ENCODE data around the gene LSS. TPM values are rescaled to one million over a fixed set of nuclear protein-coding genes. Genes with fewer than 3 reads are reported as not detected.

Gene LSS
- total and polyA plus RNA-seq, 5 donors from 2014 or later = 8.8 to 51.6 (median 13.3) TPM

DNA sequence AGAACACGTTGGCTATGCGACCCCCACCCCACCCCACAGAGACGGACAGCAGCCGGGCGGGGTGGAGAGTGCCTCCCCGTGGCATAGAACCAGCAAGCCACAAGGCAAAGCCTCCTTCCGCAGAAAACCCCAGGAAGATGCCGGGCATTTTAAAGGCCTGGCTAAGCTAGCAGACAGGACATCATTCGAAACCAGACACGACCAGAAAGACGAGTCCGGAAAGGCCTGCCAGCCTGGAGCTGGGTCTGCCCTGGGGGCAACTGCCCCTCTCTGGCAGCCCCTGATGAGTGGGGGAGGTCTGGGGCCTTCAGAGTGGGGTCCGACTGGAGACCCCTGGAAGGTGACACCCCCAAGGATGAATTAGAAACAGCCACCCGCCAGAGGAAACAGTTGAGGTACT lies 81.7 kb downstream of the LSS start:
- peaks cover 0 to 11% (median 6%) of the 10 kb centered on the region in 4 donors for H3K4me1 Mint-ChIP-seq
- no peak overlapping the region for H3K27ac Mint-ChIP-seq
- H3K36me3 Mint-ChIP-seq = no peaks in the 10 kb centered on the region
- no peak overlapping the region for H3K4me3 Mint-ChIP-seq
- no peaks in the 10 kb centered on the region for H3K9me3 Mint-ChIP-seq
- DNase-seq (no peak), ATAC-seq (ENCODE audit: low read depth in 2 of 2) (no peak)
- H3K27me3 Mint-ChIP-seq = no peaks in the 10 kb centered on the region
- no peaks in the 10 kb centered on the region for H3K9me3 ChIP-seq (ENCODE audit: control insufficient read depth in 2 of 2, low read length in 2 of 2)
- peaks cover 7% of the 10 kb centered on the region for H3K4me1 ChIP-seq (ENCODE audit: control insufficient read depth, insufficient read depth, low read length, poor library complexity, severe bottlenecking)
- H3K36me3 ChIP-seq (ENCODE audit: control insufficient read depth, insufficient read depth, low read length) = no peaks in the 10 kb centered on the region
- H3K4me3 ChIP-seq (ENCODE audit: low read depth, low read length) = no peak overlapping the region
- no peaks in the 10 kb centered on the region for H3K27me3 ChIP-seq (ENCODE audit: control insufficient read depth, insufficient read depth, low read length)
- no peak overlapping the region for H3K27ac ChIP-seq (ENCODE audit: insufficient read depth, low read length, poor library complexity, severe bottlenecking)

DNA sequence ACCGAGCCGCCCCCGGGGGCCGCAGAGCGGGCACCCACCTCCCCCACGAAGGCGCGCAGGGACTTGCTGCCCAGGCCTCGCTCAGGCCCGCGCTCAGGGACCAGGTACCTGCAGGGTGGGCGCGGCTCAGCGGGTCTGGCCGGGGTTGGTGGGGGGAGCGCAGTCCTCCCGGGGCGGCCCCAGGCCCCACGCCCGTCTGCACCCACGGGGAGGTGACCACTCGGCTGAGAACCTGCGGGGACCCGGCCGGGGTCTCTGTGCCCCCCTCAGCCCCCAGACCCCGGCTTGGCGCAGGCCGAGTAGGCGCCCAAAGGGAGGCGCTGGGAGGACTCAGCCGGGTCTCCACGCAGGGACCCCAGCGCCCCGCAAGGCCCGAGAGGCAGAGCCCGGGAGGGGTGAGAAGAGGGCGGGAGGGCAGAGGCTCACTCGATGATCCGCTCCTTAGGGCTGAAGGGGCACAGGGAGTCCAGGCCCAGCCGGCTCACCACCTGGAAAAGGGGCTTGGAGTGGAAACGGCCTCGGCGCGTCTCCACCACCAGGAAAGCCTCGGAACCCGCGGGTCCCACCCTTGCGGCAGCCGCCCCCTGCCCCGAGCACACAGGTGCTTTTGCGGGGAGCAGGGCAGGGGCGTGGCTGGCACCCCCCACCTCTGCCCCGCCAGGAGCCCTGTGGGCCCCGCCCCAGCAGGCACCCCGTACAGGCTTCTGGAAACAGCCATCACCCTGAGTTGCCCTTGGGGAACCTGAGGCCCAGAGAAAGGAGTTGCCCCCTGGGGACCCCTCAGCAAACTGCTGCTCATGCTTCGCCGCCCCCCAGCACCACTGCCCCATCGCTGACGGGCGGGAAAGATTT lies 82.5 kb downstream of the LSS start:
- H3K9me3 Mint-ChIP-seq = no peaks in the 10 kb centered on the region
- peaks cover 0 to 11% (median 6%) of the 10 kb centered on the region in 4 donors for H3K4me1 Mint-ChIP-seq
- Histone ChIP-seq H3K27ac (ENCODE audit: insufficient read depth, low read length, poor library complexity, severe bottlenecking) (no peak overlapping the region), H3K9me3 (ENCODE audit: control insufficient read depth in 2 of 2, low read length in 2 of 2) (no peaks in the 10 kb centered on the region), H3K36me3 (ENCODE audit: control insufficient read depth, insufficient read depth, low read length) (no peaks in the 10 kb centered on the region), H3K4me3 (ENCODE audit: low read depth, low read length) (no peak overlapping the region), H3K4me1 (ENCODE audit: control insufficient read depth, insufficient read depth, low read length, poor library complexity, severe bottlenecking) (peaks cover 7% of the 10 kb centered on the region), H3K27me3 (ENCODE audit: control insufficient read depth, insufficient read depth, low read length) (no peaks in the 10 kb centered on the region)
- peak overlapping the region in 1 of 3 donors; percentile 48 for H3K27ac Mint-ChIP-seq
- H3K36me3 Mint-ChIP-seq = no peaks in the 10 kb centered on the region
- ATAC-seq (ENCODE audit: low read depth in 2 of 2) (no peak), DNase-seq (no peak)
- H3K4me3 Mint-ChIP-seq = no peak overlapping the region
- no peaks in the 10 kb centered on the region for H3K27me3 Mint-ChIP-seq

DNA sequence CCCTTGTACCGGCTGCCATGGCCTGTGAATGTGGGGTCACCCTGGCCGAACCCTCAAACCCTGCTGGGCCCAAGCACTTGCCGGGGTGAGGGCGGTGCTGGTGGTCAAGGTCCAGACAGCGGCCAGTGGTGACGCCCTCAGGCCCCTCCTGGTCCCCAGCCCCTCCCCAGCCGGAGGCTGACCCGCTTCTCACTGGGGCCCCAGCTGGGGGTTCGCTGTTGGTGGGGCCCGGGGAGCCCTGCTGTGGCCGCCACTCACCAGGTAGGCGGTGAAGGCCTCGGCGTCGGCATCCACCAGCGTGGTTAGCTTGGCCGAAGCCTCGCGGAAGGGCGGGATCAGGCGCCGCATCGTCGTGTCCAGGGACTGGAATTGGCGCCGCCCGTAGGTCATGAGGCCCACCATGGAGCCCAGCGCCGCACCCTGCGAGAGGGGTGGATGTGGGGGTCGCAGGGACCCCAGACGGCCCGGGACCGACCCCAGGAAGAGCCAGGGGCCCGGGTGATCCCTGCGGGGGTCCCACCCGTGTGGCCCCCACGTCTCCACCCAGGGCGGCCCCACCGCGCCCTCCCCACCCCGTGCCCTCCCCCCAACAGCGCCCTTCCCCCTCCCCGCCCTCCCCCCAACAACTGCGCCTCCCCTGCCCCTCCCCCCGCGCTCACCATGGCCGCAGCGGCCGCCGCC lies 83.3 kb downstream of the LSS start:
- H3K9me3 ChIP-seq (ENCODE audit: control insufficient read depth in 2 of 2, low read length in 2 of 2) = no peaks in the 10 kb centered on the region
- H3K36me3 ChIP-seq (ENCODE audit: control insufficient read depth, insufficient read depth, low read length) = no peaks in the 10 kb centered on the region
- H3K27ac Mint-ChIP-seq = peak overlapping the region in 1 of 3 donors; percentile 49
- H3K4me3 Mint-ChIP-seq = peak overlapping the region in 2 of 4 donors; percentile 58 to 70
- H3K9me3 Mint-ChIP-seq = no peaks in the 10 kb centered on the region
- H3K4me3 ChIP-seq (ENCODE audit: low read depth, low read length) = no peak overlapping the region
- H3K4me1 Mint-ChIP-seq = peaks cover 0 to 11% (median 6%) of the 10 kb centered on the region in 4 donors
- ATAC-seq (ENCODE audit: low read depth in 2 of 2) = no peak
- no peak overlapping the region for H3K27ac ChIP-seq (ENCODE audit: insufficient read depth, low read length, poor library complexity, severe bottlenecking)
- H3K27me3 ChIP-seq (ENCODE audit: control insufficient read depth, insufficient read depth, low read length) = no peaks in the 10 kb centered on the region
- H3K27me3 Mint-ChIP-seq = no peaks in the 10 kb centered on the region
- no peaks in the 10 kb centered on the region for H3K36me3 Mint-ChIP-seq
- peaks cover 7% of the 10 kb centered on the region for H3K4me1 ChIP-seq (ENCODE audit: control insufficient read depth, insufficient read depth, low read length, poor library complexity, severe bottlenecking)
- no peak for DNase-seq

DNA sequence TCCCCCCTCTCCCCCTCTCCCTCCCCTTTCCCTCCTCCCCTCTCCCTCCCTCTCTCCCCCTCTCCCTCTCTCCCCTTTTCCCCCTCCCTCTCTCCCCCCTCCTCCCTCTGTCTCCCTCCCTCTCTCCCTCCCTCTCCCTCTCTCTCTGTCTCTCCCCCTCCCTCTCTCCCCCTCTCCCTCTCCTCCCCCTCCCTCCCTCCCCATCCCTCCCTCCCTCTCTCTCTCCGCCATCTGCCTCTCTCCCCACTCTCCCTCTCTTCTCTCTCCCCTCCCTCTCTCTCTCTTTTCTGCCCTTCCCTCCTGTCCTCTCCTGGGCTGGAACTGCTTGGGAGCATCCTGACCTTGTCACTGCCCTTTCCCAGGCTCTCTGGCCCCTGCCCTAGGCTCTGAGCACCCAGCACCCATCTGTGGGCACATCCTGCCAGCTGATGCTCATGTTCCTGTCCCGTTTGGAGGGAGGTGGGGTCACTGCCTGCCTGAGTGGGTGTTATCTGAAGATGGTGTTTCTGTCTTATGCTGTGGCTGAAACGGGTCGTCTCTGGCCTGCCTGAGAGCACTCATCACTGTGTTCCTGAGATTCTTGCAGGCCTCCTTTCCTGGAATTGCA lies 84.0 kb downstream of the LSS start:
- no peak overlapping the region for H3K4me3 ChIP-seq (ENCODE audit: low read depth, low read length)
- Mint-ChIP-seq H3K36me3 (no peaks in the 10 kb centered on the region), H3K4me1 (peaks cover 0 to 11% (median 6%) of the 10 kb centered on the region in 4 donors), H3K9me3 (no peaks in the 10 kb centered on the region), H3K4me3 (peak overlapping the region in 1 of 4 donors; percentile 70), H3K27ac (peak overlapping the region in 1 of 3 donors; percentile 49), H3K27me3 (no peaks in the 10 kb centered on the region)
- H3K27me3 ChIP-seq (ENCODE audit: control insufficient read depth, insufficient read depth, low read length) = no peaks in the 10 kb centered on the region
- H3K4me1 ChIP-seq (ENCODE audit: control insufficient read depth, insufficient read depth, low read length, poor library complexity, severe bottlenecking) = peaks cover 7% of the 10 kb centered on the region
- DNase-seq (peak in 1 of 3 donors; percentile 20), ATAC-seq (ENCODE audit: low read depth in 2 of 2) (no peak)
- H3K27ac ChIP-seq (ENCODE audit: insufficient read depth, low read length, poor library complexity, severe bottlenecking) = peak overlapping the region; percentile 76
- no peaks in the 10 kb centered on the region for H3K9me3 ChIP-seq (ENCODE audit: control insufficient read depth in 2 of 2, low read length in 2 of 2)
- no peaks in the 10 kb centered on the region for H3K36me3 ChIP-seq (ENCODE audit: control insufficient read depth, insufficient read depth, low read length)

DNA sequence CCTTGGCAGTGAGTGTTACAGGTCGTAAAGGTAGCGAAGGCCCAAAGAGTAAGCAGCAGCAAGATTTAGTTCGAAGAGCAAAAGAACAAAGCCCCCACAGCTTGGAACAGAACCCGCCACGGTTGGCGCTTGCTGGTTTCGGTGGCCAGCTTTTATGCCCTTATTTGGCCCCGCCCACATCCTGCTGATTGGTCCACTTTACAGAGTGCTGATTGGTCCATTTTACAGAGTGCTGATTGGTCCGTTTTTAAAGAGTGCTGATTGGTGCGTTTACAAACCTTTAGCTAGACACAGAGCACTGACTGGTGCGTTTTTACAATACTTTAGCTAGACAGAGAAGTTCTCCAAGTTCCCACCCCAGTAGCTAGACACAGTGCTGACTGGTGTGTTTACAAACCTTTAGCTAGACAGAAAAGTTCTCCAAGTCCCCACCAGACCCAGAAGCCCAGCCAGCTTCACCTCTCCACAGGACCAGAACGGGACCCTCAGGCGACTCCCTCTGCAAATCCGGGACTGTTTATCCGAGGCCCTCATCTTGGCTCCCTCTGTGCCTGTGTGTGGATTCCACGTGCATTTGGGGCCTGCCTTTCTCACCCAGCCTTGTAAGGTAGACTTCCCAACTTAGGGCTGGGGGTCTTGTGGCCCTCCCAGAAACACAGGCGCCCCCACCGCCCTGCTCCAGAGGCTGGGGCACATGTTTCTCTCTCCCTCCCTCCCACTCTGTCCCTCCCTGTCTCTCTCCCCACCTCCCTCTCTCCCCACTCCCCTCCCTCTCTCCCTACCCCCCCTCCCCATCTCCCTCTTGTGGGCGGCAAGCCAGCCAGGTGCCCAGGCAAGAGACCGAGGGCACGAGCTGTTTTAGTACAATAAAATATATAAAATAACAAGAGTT lies 85.7 kb downstream of the LSS start:
- peak overlapping the region; percentile 76 for H3K27ac ChIP-seq (ENCODE audit: insufficient read depth, low read length, poor library complexity, severe bottlenecking)
- H3K36me3 ChIP-seq (ENCODE audit: control insufficient read depth, insufficient read depth, low read length) = no peaks in the 10 kb centered on the region
- H3K27me3 Mint-ChIP-seq = no peaks in the 10 kb centered on the region
- ATAC-seq (ENCODE audit: low read depth in 2 of 2) (no peak), DNase-seq (peak in 1 of 3 donors; percentile 29)
- no peaks in the 10 kb centered on the region for H3K27me3 ChIP-seq (ENCODE audit: control insufficient read depth, insufficient read depth, low read length)
- no peaks in the 10 kb centered on the region for H3K9me3 Mint-ChIP-seq
- H3K4me3 Mint-ChIP-seq = no peak overlapping the region
- H3K4me1 ChIP-seq (ENCODE audit: control insufficient read depth, insufficient read depth, low read length, poor library complexity, severe bottlenecking) = peaks cover 7% of the 10 kb centered on the region
- peak overlapping the region in 1 of 3 donors; percentile 90 for H3K27ac Mint-ChIP-seq
- H3K36me3 Mint-ChIP-seq = no peaks in the 10 kb centered on the region
- no peaks in the 10 kb centered on the region for H3K9me3 ChIP-seq (ENCODE audit: control insufficient read depth in 2 of 2, low read length in 2 of 2)
- peak overlapping the region; percentile 94 for H3K4me3 ChIP-seq (ENCODE audit: low read depth, low read length)
- peaks cover 0 to 11% (median 4%) of the 10 kb centered on the region in 4 donors for H3K4me1 Mint-ChIP-seq

DNA sequence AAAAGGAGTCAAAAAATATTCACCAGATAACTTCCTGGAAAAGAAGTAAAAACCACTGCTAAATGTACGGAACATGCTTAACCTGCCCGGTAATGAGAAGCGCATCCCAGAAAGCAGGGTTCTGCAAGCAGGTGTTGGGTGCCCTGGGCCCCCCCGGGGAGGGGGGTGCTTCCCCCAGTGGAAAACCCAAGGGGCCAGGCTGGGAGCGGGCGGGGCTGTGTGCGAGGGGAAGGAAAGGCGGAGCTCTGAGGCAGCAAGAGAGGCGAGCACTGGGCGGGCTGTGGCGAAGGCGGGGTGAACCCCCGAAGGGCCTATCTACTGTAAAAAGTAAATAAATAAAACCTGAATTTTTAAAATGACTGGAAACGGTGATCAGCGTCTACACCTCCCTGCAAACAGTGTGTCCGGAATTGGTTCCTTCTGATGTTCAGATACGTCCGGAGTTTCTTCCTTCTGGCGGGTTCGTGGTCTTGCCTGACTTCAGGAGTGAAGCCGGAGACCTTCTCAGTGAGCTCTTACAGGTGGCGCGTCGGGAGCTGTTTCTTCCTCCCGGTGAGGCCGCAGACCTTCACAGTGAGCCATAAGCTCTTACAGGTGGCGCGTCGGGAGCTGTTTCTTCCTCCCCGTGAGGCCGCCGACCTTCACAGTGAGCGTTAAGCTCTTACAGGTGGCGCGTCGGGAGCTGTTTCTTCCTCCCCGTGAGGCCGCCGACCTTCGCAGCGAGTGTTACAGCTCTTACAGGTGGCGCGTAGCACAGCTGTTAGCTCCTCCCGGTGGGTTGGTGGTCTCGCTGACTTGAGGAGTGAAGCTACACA lies 86.6 kb downstream of the LSS start:
- H3K36me3 Mint-ChIP-seq = no peaks in the 10 kb centered on the region
- no peak for ATAC-seq (ENCODE audit: low read depth in 2 of 2)
- H3K9me3 Mint-ChIP-seq = no peaks in the 10 kb centered on the region

More for the DNA sequence above, 86.6 kb downstream of the LSS start:
- Histone ChIP-seq H3K4me1 (ENCODE audit: control insufficient read depth, insufficient read depth, low read length, poor library complexity, severe bottlenecking) (peaks cover 7% of the 10 kb centered on the region), H3K27ac (ENCODE audit: insufficient read depth, low read length, poor library complexity, severe bottlenecking) (no peak overlapping the region), H3K9me3 (ENCODE audit: control insufficient read depth in 2 of 2, low read length in 2 of 2) (no peaks in the 10 kb centered on the region), H3K36me3 (ENCODE audit: control insufficient read depth, insufficient read depth, low read length) (no peaks in the 10 kb centered on the region), H3K27me3 (ENCODE audit: control insufficient read depth, insufficient read depth, low read length) (no peaks in the 10 kb centered on the region), H3K4me3 (ENCODE audit: low read depth, low read length) (no peak overlapping the region)
- peaks cover 0 to 11% (median 4%) of the 10 kb centered on the region in 4 donors for H3K4me1 Mint-ChIP-seq
- peak overlapping the region in 2 of 3 donors; percentile 44 to 47 for H3K27ac Mint-ChIP-seq
- H3K4me3 Mint-ChIP-seq = no peak overlapping the region
- DNase-seq = no peak
- no peaks in the 10 kb centered on the region for H3K27me3 Mint-ChIP-seq

Measured in CD4-positive, CD25-positive, alpha-beta regulatory T cell (primary cell).